Ascending aorta (tissue), 2 donors: ENCODE data around the gene ADAM8. TPM values are rescaled to one million over a fixed set of nuclear protein-coding genes. Genes with fewer than 3 reads are reported as not detected.

Experiments
- DNase-seq, 2 donors: peaks; one replicate each; pipeline ENCODE4 v3.0.0-alpha.2; 2019; ENCODE audit warnings: low spot score in 2 of 2
- H3K27ac ChIP-seq, 2 donors: fragments of 200-600 bp; sonication (generic); one replicate each; pipeline ENCODE4 v1.5.1; 2016 to 2017; ENCODE audit warnings: mild to moderate bottlenecking in 1 of 2
- H3K27me3 ChIP-seq: fragments of 200-600 bp; sonication (generic); one replicate; pipeline ENCODE4 v1.5.1; 2017
- H3K36me3 ChIP-seq, 2 donors: fragments of 200-600 bp; sonication (generic); one replicate each; pipeline ENCODE4 v1.5.1; 2016
- H3K4me1 ChIP-seq, 2 donors: fragments of 200-600 bp; sonication (generic); one replicate each; pipeline ENCODE4 v1.5.1; 2016 to 2017; ENCODE audit warnings: mild to moderate bottlenecking in 1 of 2
- H3K4me3 ChIP-seq, 2 donors: fragments of 200-600 bp; sonication (generic); one replicate each; pipeline ENCODE4 v1.5.1; 2016 to 2017; ENCODE audit warnings: mild to moderate bottlenecking in 1 of 2
- H3K9me3 ChIP-seq, 2 donors: fragments of 200-600 bp; sonication (generic); one replicate each; pipeline ENCODE4 v1.5.1; 2016
- intact Hi-C: fragments of 100-400 bp; cut with DNase I; formaldehyde crosslinking; loops from one replicate; pipeline ENCODE4 v1.15.1; 2023
- total RNA-seq: library from RNA; depleted of rRNA; stranded (reverse); fragments of >200 nt; gene quantifications from one replicate; pipeline ENCODE4 v1.1.0, GENCODE V29; 2016
- TF ChIP-seq, protein P1 (sequence below), 3 experiments: fragments of 200-600 bp in 2 of 3; fragments of 450-650 bp in 1 of 3; sonication (generic) in 2 of 3; IDR thresholded peaks; one replicate each; pipeline ENCODE4 v1.5.1; 2016 to 2019; ENCODE audit warnings: antibody characterized with exemption in 3 of 3, mild to moderate bottlenecking in 1 of 3, moderate library complexity in 1 of 3

The ADAM8 gene
- total RNA-seq, 1 donor from 2014 or later = 21.4 TPM

DNA sequence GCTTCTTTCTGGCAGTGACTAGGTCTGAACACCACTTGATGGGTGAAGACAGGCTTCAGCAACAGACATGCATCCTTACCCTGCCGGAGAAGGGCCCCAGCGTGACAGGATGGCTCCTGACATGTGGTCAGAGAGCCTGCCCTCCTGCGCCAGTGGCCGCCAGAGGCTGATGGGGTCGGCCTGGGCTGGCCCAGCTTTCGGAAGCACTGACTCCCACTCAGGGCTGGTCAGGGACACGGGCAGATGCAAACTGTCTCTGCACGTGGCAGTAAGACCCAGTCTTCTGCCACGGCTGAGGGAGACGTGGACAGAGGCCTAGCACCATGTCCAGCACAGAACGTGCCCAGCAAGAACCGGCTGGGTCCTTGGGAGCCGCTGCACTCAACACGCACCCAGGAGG is 21.8 kb upstream of the ADAM8 start:
- H3K4me1 ChIP-seq = no peaks in the 10 kb centered on the region
- no peak overlapping the region for H3K27ac ChIP-seq
- TF ChIP-seq, protein P1, sequence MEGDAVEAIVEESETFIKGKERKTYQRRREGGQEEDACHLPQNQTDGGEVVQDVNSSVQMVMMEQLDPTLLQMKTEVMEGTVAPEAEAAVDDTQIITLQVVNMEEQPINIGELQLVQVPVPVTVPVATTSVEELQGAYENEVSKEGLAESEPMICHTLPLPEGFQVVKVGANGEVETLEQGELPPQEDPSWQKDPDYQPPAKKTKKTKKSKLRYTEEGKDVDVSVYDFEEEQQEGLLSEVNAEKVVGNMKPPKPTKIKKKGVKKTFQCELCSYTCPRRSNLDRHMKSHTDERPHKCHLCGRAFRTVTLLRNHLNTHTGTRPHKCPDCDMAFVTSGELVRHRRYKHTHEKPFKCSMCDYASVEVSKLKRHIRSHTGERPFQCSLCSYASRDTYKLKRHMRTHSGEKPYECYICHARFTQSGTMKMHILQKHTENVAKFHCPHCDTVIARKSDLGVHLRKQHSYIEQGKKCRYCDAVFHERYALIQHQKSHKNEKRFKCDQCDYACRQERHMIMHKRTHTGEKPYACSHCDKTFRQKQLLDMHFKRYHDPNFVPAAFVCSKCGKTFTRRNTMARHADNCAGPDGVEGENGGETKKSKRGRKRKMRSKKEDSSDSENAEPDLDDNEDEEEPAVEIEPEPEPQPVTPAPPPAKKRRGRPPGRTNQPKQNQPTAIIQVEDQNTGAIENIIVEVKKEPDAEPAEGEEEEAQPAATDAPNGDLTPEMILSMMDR (IDR thresholded peaks at IDR 0.05) = no peak
- peaks cover 79 to 96% of the 10 kb centered on the region in 2 donors for H3K36me3 ChIP-seq
- DNase-seq = no peak
- no peaks in the 10 kb centered on the region for H3K9me3 ChIP-seq
- H3K4me3 ChIP-seq = no peak overlapping the region
- H3K27me3 ChIP-seq = no peaks in the 10 kb centered on the region
- intact Hi-C loops = no loop called here

DNA sequence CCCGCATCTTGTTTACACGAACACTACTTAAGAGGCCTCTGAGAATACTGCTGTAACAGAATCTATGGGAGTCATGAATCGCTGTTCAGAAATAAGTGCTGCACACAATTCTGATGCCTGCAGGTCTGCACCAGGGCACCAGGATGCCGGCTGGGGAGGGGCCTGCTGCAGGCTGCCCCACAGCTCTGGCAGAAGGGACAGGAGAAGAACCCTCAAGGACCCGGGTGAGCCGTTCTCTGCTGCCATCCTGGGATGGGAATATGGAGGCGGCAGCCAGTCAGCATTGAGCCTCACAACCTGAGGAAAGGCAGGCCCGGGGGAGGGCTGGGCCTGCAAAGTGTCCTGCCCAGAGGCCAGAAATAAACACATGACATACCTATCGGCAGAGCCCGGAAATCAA is 20.8 kb upstream of the ADAM8 start:
- H3K36me3 ChIP-seq = peaks cover 83 to 97% of the 10 kb centered on the region in 2 donors

DNA sequence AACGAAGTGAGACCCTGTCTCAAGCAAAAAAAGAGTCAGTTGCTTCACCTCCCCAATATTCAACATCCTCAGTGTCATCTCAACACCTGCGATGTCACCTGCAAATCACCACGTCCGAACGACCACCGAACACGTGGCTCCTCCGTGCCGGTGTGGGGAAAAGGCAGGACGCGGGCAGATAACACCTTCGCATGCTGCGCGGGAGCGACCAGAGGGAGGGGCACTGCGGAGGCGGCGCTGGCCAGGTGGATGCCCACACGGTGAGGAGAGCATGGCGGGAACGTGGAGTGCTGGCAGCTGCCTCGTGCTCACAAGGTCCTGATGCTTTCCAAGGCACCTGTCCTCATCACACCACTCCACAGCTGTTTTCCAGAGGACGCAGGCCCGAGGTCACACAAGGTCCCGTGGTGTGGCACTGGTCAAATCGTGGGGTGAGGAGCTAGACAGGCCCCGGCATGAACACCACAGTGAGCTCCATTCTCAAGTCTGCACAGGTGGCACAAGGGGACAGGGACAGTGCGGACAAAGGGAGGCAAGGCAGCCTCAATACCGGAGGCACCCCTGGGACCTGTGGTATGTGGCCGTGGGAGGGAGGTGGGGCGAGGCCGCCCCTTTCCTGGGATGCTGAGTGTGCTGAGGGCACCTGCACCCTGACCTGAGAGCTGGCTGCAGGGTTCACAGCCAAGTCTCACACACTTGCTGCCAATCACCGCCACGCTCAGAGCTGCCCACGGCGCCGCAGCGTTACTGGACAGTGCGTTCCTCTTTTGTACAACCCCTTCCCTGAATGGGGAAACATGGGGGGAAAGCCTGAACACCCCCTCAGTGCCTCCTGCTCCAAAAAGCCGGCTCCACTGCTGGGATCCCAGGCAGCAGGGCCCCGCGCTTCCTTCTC is 19.0 kb upstream of the ADAM8 start:
- no peak overlapping the region for H3K27ac ChIP-seq
- H3K9me3 ChIP-seq = no peaks in the 10 kb centered on the region
- H3K4me3 ChIP-seq = no peak overlapping the region
- peaks cover 77 to 88% of the 10 kb centered on the region in 2 donors for H3K36me3 ChIP-seq
- intact Hi-C loops = no loop called here
- H3K27me3 ChIP-seq = no peaks in the 10 kb centered on the region
- TF ChIP-seq, protein P1 (IDR thresholded peaks at IDR 0.05) = no peak
- H3K4me1 ChIP-seq = no peaks in the 10 kb centered on the region
- no peak for DNase-seq

More for the DNA sequence above, 20.8 kb upstream of the ADAM8 start:
- H3K4me3 ChIP-seq = no peak overlapping the region
- no peaks in the 10 kb centered on the region for H3K4me1 ChIP-seq
- no peaks in the 10 kb centered on the region for H3K27me3 ChIP-seq
- H3K9me3 ChIP-seq = no peaks in the 10 kb centered on the region
- DNase-seq = no peak
- TF ChIP-seq, protein P1 (IDR thresholded peaks at IDR 0.05) = no peak
- no peak overlapping the region for H3K27ac ChIP-seq
- intact Hi-C loops = no loop called here

DNA sequence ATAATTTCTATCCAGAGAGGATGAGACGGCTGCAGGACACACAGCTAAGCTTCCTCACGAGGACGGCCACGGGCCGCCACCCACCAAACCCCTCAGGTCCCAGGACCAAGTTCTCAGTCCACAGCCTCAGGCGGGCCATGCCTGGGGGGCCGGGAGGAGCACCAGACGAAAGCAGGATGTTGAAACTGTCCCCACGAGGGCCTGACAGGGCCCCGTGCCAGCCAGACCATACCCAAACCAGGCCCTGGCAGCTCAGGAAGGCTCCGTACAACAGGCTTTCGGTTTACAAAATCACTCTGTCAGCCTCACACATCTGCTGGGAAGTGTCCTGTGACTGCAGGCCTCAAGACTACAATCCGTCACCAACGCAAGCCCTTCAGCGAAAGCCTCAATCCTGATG is 17.5 kb upstream of the ADAM8 start:
- Histone ChIP-seq H3K9me3 (no peaks in the 10 kb centered on the region), H3K27me3 (no peaks in the 10 kb centered on the region), H3K27ac (peak overlapping the region in 1 of 2 donors; percentile 26), H3K4me3 (no peak overlapping the region), H3K36me3 (peaks cover 77 to 88% of the 10 kb centered on the region in 2 donors), H3K4me1 (no peaks in the 10 kb centered on the region)
- no peak for DNase-seq
- TF ChIP-seq, protein P1 (IDR thresholded peaks at IDR 0.05) = no peak
- intact Hi-C loops = no loop called here

DNA sequence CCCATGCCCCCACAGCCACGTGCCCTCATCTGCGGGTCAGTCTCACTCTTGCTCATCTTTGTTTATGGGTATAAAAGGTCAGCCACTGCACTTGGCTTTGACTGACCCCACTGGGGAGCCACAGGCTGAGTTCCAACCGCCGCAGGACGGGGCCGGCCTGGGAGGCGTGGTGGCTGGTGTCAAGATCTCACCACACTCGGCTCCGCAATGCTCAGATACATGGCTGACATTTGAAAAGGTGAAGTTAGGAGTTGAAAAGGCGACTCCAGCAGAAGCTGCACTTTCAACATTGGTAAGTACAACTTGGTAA is 17.1 kb upstream of the ADAM8 start:
- no peaks in the 10 kb centered on the region for H3K4me1 ChIP-seq
- no peak for DNase-seq
- no peaks in the 10 kb centered on the region for H3K27me3 ChIP-seq
- H3K36me3 ChIP-seq = peaks cover 78 to 88% of the 10 kb centered on the region in 2 donors
- H3K9me3 ChIP-seq = no peaks in the 10 kb centered on the region
- TF ChIP-seq, protein P1 (IDR thresholded peaks at IDR 0.05) = no peak
- intact Hi-C loops = no loop called here
- peak overlapping the region in 1 of 2 donors; percentile 26 for H3K27ac ChIP-seq
- no peak overlapping the region for H3K4me3 ChIP-seq
